Activated CD8-positive, alpha-beta memory T cell treated with anti-CD3 and anti-CD28 coated beads, Interleukin-2, amount 50 U/mL, for 48 hours (primary cell): ENCODE data around the gene CDH15.
"Not testable (repeated sequence)": the region's sequence is repeated elsewhere in the genome, so short reads cannot be mapped to it uniquely, and the experiment has no call there.

Experiments used
- DNase-seq: peaks from one replicate; pipeline ENCODE4 v3.0.0-alpha.2; 2020

CDH15 gene

GRCh38 chr16:89156740-89157645, 14.6 kb upstream of the CDH15 start:
- no peak for DNase-seq

- DNase-seq = no peak
Measured at GRCh38 chr16:89157778-89158177, 13.8 kb upstream of the CDH15 start.

- DNase-seq = no peak
Measured at GRCh38 chr16:89159066-89159849, 12.3 kb upstream of the CDH15 start.

GRCh38 chr16:89159850-89160354, 11.6 kb upstream of the CDH15 start:
- no peak for DNase-seq

- DNase-seq = no peak
Measured at GRCh38 chr16:89160977-89161701, 10.4 kb upstream of the CDH15 start.

- DNase-seq = no peak
Measured at GRCh38 chr16:89161763-89162713, 9.5 kb upstream of the CDH15 start.

GRCh38 chr16:89163297-89163696, 8.3 kb upstream of the CDH15 start:
- DNase-seq = no peak

GRCh38 chr16:89164436-89164835, 7.1 kb upstream of the CDH15 start:
- no peak for DNase-seq

GRCh38 chr16:89164847-89165680, 6.5 kb upstream of the CDH15 start:
- no peak for DNase-seq

GRCh38 chr16:89165681-89165979, 5.9 kb upstream of the CDH15 start:
- DNase-seq = not testable (repeated sequence)

GRCh38 chr16:89166696-89167424, 4.7 kb upstream of the CDH15 start:
- DNase-seq = no peak

- DNase-seq = peak; percentile 99
Measured at GRCh38 chr16:89167425-89167941, 4.1 kb upstream of the CDH15 start.

GRCh38 chr16:89168381-89169189, 3.0 kb upstream of the CDH15 start:
- no peak for DNase-seq

- no peak for DNase-seq
Measured at GRCh38 chr16:89169778-89170177, 1.8 kb upstream of the CDH15 start.

GRCh38 chr16:89170346-89171215, 967 bp upstream of the CDH15 start:
- DNase-seq = no peak

- no peak for DNase-seq
Measured at GRCh38 chr16:89172171-89172527, 601 bp downstream of the CDH15 start.

- DNase-seq = no peak
Measured at GRCh38 chr16:89172528-89173173, 1.1 kb downstream of the CDH15 start.
